NCI-H446 treated with DMSO at 0.1 percent for 48 hours (cell line): ENCODE measurements around the gene BORCS5.
"Not testable (repeated sequence)": the region's sequence is repeated elsewhere in the genome, so short reads cannot be mapped to it uniquely, and the experiment has no call there.

ENCODE experiments used
- DNase-seq: peaks from one replicate; lab custom pipeline; 2025; lab: John Stamatoyannopoulos, UW

BORCS5 gene

DNA sequence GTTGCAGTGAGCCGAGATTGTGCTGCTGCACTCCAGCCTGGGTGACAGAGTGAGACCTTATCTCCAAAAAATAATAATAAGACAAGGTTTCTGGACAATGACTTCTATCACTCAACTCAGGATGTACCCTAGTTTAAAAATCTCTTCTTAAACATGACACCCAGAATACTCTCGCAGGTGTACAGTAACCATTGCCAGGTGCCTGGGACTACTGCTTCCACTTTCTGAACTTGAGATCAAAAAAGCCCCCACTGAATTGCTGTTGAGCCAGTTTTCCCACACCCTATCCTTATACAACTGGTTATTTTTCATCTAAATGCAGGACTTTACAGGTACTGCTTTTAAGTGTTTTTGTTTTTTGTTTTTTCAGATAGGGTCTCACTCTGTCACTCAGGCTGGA lies 36.3 kb downstream of the BORCS5 start:
- no peak for DNase-seq

DNA sequence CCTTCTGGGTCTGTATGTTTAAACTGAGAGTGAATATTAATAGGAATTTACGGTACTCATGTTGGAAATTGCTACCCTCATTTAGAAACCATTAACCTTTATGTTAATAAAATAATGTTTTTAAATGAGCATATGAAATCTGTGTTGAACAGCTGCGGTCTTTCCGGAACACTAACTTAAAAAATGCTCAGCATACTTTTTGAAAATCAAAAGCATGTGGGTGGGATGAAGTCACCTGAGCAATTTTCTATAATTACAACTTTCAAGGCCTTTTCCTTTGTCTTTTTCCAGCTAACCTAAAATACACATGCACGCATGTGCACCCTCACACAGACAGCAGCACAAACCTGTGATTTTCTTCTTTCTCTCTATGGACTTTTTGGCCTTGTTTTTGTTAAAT lies 39.8 kb downstream of the BORCS5 start:
- DNase-seq: no peak

- DNase-seq: no peak
Measured at GRCh38 chr12:12397184-12397583, 40.3 kb downstream of the BORCS5 start.

GRCh38 chr12:12398026-12398859 lies 41.4 kb downstream of the BORCS5 start:
- DNase-seq: peak; percentile 49

DNA sequence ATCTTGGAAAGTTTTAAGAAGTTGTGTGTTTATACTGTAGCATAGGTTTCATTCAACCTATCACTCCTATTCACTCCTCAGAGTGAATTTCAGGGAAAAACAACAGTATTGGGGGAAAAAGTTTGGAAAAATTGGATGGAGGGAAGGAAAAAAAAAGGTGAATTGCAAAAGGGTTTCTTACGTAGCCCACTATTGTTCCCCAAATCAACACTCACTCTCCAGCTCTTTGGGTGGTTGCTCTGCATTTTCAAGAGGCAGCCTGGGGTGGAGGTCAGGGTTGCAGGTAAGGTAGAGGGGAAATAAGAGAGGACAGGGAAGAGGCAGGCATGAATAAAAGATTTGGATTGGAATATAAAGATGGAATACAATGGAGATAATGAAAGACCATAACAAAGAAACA lies 42.3 kb downstream of the BORCS5 start:
- DNase-seq: no peak

DNA sequence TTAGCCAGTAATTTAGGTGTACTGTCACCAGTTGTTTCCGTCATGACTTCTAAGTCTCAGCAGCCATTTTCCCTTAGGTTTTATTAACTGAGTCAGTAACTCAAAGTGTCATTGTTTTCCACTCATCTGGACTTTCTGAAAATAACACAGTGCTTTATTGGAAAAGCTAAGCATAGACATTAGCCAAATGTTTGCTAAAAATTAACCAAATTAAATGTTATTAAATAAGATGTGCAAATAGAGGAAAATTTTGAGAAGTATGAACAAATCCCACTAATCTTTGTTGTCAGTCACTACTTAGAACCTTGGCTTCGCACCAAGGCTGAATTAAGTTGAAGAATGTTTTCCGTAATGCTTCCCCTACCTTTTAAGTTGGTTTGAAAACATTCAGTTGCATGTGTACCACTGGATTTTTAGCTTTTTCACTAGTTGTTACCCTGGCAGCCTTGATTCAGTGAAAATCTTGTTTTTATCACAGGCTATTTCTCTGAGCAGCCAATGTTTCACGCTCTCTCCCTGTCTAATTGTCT lies 43.0 kb downstream of the BORCS5 start:
- no peak for DNase-seq

GRCh38 chr12:12400793-12401192 lies 43.9 kb downstream of the BORCS5 start:
- DNase-seq: no peak

- DNase-seq: no peak
Measured at GRCh38 chr12:12403264-12404248, 46.7 kb downstream of the BORCS5 start.

- DNase-seq: no peak
Measured at GRCh38 chr12:12404297-12404696, 47.4 kb downstream of the BORCS5 start.

DNA sequence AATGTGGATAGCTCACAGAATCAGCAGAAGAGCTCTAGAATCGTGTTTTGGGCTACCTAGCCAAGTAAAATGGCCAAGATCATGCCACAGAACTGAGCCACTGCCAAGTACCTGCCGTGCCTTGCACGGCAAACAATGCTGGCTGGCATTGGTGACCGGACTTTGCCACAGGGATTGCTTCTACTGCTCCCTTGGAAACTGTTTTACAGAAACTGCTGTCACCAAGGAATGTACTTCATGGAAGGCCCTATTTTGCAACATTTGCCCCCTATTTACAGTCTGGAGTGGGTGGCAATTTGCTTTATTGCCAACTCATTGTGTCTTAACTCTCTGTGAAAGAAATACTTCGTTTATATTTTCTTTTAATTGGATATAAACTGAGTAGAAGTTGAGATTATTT lies 49.0 kb downstream of the BORCS5 start:
- DNase-seq: peak; percentile 20

DNA sequence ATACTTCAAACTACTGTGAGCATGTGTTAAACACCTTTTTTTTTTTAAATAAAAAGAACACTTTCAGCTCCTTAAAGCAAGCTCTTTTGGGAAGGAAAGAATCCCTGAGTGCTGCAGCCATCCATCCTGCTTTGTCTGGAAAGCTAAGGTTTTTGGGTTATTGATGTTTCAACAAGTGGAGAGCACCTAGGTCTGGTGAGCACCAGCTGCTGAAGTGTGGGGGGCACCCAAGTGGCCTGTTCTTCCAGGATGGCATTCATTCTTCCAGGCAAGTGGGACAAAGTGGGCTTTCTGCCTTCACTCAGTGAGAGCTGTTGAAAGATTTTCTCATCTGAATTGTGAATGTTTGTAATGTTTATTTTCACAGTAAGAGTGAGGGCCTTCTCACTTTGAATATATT lies 49.9 kb downstream of the BORCS5 start:
- no peak for DNase-seq

GRCh38 chr12:12408265-12408690 lies 51.4 kb downstream of the BORCS5 start:
- DNase-seq: no peak

GRCh38 chr12:12409337-12409736 lies 52.5 kb downstream of the BORCS5 start:
- DNase-seq: not testable (repeated sequence)

- DNase-seq: no peak
Measured at GRCh38 chr12:12415886-12416285, 59.0 kb downstream of the BORCS5 start.

DNA sequence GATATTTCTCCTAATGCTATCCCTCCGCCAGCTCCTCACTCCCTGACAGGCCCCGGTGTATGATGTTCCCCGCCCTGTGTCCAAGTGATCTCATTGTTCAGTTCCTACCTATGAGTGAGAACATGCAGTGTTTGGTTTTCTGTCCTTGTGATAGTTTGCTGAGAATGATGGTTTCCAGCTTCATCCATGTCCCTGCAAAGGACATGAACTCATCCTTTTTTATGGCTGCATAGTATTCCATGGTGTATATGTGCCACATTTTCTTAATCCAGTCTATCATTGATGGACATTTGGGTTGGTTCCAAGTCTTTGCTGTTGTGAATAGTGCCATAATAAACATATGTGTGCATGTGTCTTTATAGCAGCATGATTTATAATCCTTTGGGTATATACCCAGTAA lies 62.3 kb downstream of the BORCS5 start:
- DNase-seq: not testable (repeated sequence)

DNA sequence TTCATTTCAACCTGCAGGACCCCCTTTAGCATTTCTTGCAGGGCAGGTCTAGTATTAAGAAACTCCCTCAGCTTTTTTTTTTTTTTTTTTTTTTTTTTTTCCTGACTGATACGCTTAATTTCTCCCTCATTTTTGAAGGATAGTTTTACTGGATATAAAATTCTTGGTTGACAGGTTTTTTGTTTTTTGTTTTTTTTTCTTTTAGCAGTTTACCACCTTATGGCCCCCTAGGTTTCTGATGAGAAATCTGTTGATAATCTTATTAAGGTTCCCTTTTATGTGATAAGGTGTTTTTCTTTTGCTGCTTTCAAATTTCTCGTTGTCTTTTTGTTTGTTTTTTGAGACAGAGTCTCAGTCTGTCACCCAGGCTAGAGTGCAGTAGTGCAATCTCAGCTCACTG lies 66.5 kb downstream of the BORCS5 start:
- DNase-seq: no peak

GRCh38 chr12:12425001-12425400 lies 68.1 kb downstream of the BORCS5 start:
- no peak for DNase-seq

- DNase-seq: no peak
Measured at GRCh38 chr12:12425616-12426015, 68.7 kb downstream of the BORCS5 start.

- no peak for DNase-seq
Measured at GRCh38 chr12:12427568-12427967, 70.7 kb downstream of the BORCS5 start.

GRCh38 chr12:12428047-12428446 lies 71.2 kb downstream of the BORCS5 start:
- DNase-seq: no peak

- no peak for DNase-seq
Measured at GRCh38 chr12:12428961-12429657, 72.2 kb downstream of the BORCS5 start.

- peak; percentile 74 for DNase-seq
Measured at GRCh38 chr12:12432364-12432763, 75.5 kb downstream of the BORCS5 start.
